GM18526 (cell line): ENCODE data around the gene BTN3A1.

Experiments used
- POLR2A ChIP-seq: IDR thresholded peaks from 3 replicates; pipeline ENCODE4 v1.6.1; 2011; ENCODE audit not compliant: insufficient read length; ENCODE audit errors: extremely low read depth

The BTN3A1 gene

GRCh38 chr6:26372308-26373144, 29.5 kb upstream of the BTN3A1 start:
- no peak for TF ChIP-seq POLR2A

- TF ChIP-seq POLR2A: no peak
Observed at GRCh38 chr6:26375270-26375669, 26.8 kb upstream of the BTN3A1 start.

GRCh38 chr6:26377719-26378118, 24.4 kb upstream of the BTN3A1 start:
- TF ChIP-seq POLR2A: no peak

GRCh38 chr6:26379292-26379691, 22.8 kb upstream of the BTN3A1 start:
- no peak for TF ChIP-seq POLR2A

GRCh38 chr6:26379740-26380139, 22.3 kb upstream of the BTN3A1 start:
- TF ChIP-seq POLR2A: no peak

GRCh38 chr6:26380256-26380655, 21.8 kb upstream of the BTN3A1 start:
- TF ChIP-seq POLR2A: no peak

GRCh38 chr6:26382121-26382520, 20.0 kb upstream of the BTN3A1 start:
- no peak for TF ChIP-seq POLR2A

GRCh38 chr6:26383624-26384417, 18.3 kb upstream of the BTN3A1 start:
- no peak for TF ChIP-seq POLR2A

- no peak for TF ChIP-seq POLR2A
Observed at GRCh38 chr6:26385734-26386125, 16.3 kb upstream of the BTN3A1 start.

GRCh38 chr6:26387565-26387964, 14.5 kb upstream of the BTN3A1 start:
- no peak for TF ChIP-seq POLR2A

- TF ChIP-seq POLR2A: no peak
Observed at GRCh38 chr6:26388014-26388413, 14.1 kb upstream of the BTN3A1 start.

GRCh38 chr6:26388441-26388840, 13.6 kb upstream of the BTN3A1 start:
- TF ChIP-seq POLR2A: no peak

GRCh38 chr6:26389349-26389894, 12.7 kb upstream of the BTN3A1 start:
- no peak for TF ChIP-seq POLR2A

GRCh38 chr6:26390531-26390930, 11.5 kb upstream of the BTN3A1 start:
- no peak for TF ChIP-seq POLR2A

- no peak for TF ChIP-seq POLR2A
Observed at GRCh38 chr6:26392932-26393636, 9.0 kb upstream of the BTN3A1 start.
